Gastrocnemius medialis (tissue), 4 donors: ENCODE results near the gene OMP.

Source experiments
- CTCF ChIP-seq, 5 experiments: fragments of 450-650 bp in 3 of 5; fragments of 200-600 bp in 2 of 5; sonication (generic) in 2 of 5; IDR thresholded peaks in 4 of 5; conservative IDR thresholded peaks in 1 of 5; 1 replicate in 4 of 5; 2 replicates in 1 of 5; pipeline ENCODE4 v1.5.1; 2016 to 2019; ENCODE audit warnings: antibody characterized with exemption in 5 of 5, mild to moderate bottlenecking in 3 of 5, moderate library complexity in 3 of 5
- POLR2A ChIP-seq, 2 donors: fragments of 450-650 bp; IDR thresholded peaks; one replicate each; pipeline ENCODE4 v1.6.1; 2017; ENCODE audit warnings: antibody characterized with exemption in 2 of 2, mild to moderate bottlenecking in 2 of 2, moderate library complexity in 2 of 2

DNA sequence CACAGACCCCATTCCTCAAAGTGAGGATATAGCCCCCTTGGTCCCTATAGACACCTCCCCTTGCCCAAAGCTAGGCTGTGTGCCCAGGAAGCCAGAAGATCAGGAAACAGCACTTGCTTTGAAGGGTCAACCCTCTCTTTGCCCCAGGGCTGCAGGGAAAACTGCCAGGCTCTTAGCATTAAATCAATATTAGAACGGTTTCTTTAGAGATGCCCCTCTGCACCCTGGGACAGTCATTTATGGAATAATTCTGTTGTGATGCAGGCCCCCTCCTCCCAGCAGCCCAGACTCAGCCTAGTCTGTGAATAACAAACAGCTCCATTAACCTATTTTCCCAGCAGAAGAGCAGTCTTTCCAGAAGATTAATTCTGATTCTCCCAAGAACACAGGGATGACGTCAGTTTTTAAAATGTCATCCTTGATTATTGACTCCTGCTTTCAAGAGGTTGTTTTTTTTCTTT lies 47.5 kb upstream of the OMP start:
- TF ChIP-seq POLR2A (IDR thresholded peaks at IDR 0.05) = no peak
- TF ChIP-seq CTCF (IDR thresholded peaks at IDR 0.05 in 4 of 5, conservative IDR thresholded peaks at IDR 0.05 in 1 of 5) = no peak
